HepG2 (cell line): ENCODE results near the gene ANKS3. TPM values are rescaled to one million over a fixed set of nuclear protein-coding genes. Genes with fewer than 3 reads are reported as not detected.

ENCODE experiments used
- AHDC1 ChIP-seq: sonication (generic); formaldehyde crosslinking; IDR thresholded peaks from 2 replicates; pipeline ENCODE4 v1.5.1; 2020; ENCODE audit warnings: mild to moderate bottlenecking, missing genetic modification reagents, borderline replicate concordance
- BORCS8-MEF2B ChIP-seq: sonication (generic); formaldehyde crosslinking; IDR thresholded peaks from 2 replicates; pipeline ENCODE4 v1.8.0; 2022; ENCODE audit warnings: mild to moderate bottlenecking, missing genetic modification reagents
- CEBPG ChIP-seq: IDR thresholded peaks from 2 replicates; pipeline ENCODE4 v1.6.1; 2016
- CREM ChIP-seq, 2 experiments: sonication (generic) in 1 of 2; formaldehyde crosslinking in 1 of 2; IDR thresholded peaks; 2 replicates each; pipeline versions ENCODE4 v1.4.0 to v1.6.1; 2016 to 2020; ENCODE audit warnings: antibody characterized with exemption in 1 of 2, mild to moderate bottlenecking in 1 of 2, missing genetic modification reagents in 1 of 2
- MED13 ChIP-seq: sonication (generic); formaldehyde crosslinking; IDR thresholded peaks from 2 replicates; pipeline ENCODE4 v1.5.0; 2020; ENCODE audit warnings: missing genetic modification reagents
- POLR2A ChIP-seq, 2 experiments: IDR thresholded peaks; 2 replicates each; pipeline ENCODE4 v1.6.1; 2011; ENCODE audit warnings: low read depth in 2 of 2, low read length in 2 of 2, mild to moderate bottlenecking in 1 of 2, moderate library complexity in 1 of 2; ENCODE audit not compliant: insufficient read depth in 1 of 2
- SKI ChIP-seq: fragments of 450-650 bp; IDR thresholded peaks from one replicate; pipeline ENCODE4 v1.6.1; 2018; ENCODE audit warnings: mild to moderate bottlenecking; ENCODE audit not compliant: partially characterized antibody
- SMC3 ChIP-seq: IDR thresholded peaks from 2 replicates; pipeline ENCODE4 v1.6.1; 2011; ENCODE audit warnings: low read length, improper control_type of control experiment
- SSRP1 ChIP-seq: IDR thresholded peaks from 2 replicates; pipeline ENCODE4 v1.6.1; 2016; ENCODE audit warnings: control low read depth
- YEATS4 ChIP-seq: sonication (generic); formaldehyde crosslinking; IDR thresholded peaks from 2 replicates; pipeline ENCODE4 v1.4.0; 2020; ENCODE audit warnings: missing genetic modification reagents, borderline replicate concordance
- ZBTB44 ChIP-seq: sonication (generic); formaldehyde crosslinking; IDR thresholded peaks from 2 replicates; pipeline ENCODE4 v1.4.0; 2020; ENCODE audit warnings: missing genetic modification reagents
- ZFAT ChIP-seq: sonication (generic); formaldehyde crosslinking; conservative IDR thresholded peaks from 2 replicates; pipeline ENCODE4 v1.8.1; 2023; ENCODE audit warnings: missing genetic modification reagents, inconsistent platforms
- ZFP41 ChIP-seq: sonication (generic); formaldehyde crosslinking; IDR thresholded peaks from 2 replicates; pipeline ENCODE4 v1.4.0; 2020; ENCODE audit warnings: mild to moderate bottlenecking, missing genetic modification reagents, borderline replicate concordance
- ZKSCAN5 ChIP-seq: sonication (generic); formaldehyde crosslinking; IDR thresholded peaks from 2 replicates; pipeline ENCODE4 v1.5.1; 2020; ENCODE audit warnings: mild to moderate bottlenecking, missing genetic modification reagents
- ZNF138 ChIP-seq: sonication (generic); formaldehyde crosslinking; IDR thresholded peaks from 2 replicates; pipeline ENCODE4 v1.5.0; 2020; ENCODE audit warnings: mild to moderate bottlenecking, low read depth, missing genetic modification reagents
- ZNF17 ChIP-seq: sonication (generic); formaldehyde crosslinking; IDR thresholded peaks from 2 replicates; pipeline ENCODE4 v1.5.0; 2020; ENCODE audit warnings: mild to moderate bottlenecking, missing genetic modification reagents
- ZNF331 ChIP-seq: sonication (generic); formaldehyde crosslinking; IDR thresholded peaks from 2 replicates; pipeline ENCODE4 v1.4.0; 2020; ENCODE audit warnings: missing genetic modification reagents
- ZNF549 ChIP-seq: sonication (generic); formaldehyde crosslinking; IDR thresholded peaks from 2 replicates; pipeline ENCODE4 v1.5.0; 2020; ENCODE audit warnings: missing genetic modification reagents
- ZNF710 ChIP-seq: sonication (generic); formaldehyde crosslinking; IDR thresholded peaks from 2 replicates; pipeline ENCODE4 v1.5.0; 2020; ENCODE audit warnings: mild to moderate bottlenecking, missing genetic modification reagents, borderline replicate concordance
- ZNF747 ChIP-seq: sonication (generic); formaldehyde crosslinking; IDR thresholded peaks from 2 replicates; pipeline ENCODE4 v1.8.1; 2023; ENCODE audit warnings: missing genetic modification reagents, mild to moderate bottlenecking, borderline replicate concordance
- polyA plus RNA-seq, 8 experiments: library from polyadenylated mRNA; depleted of rRNA in 3 of 8; stranded (reverse) in 7 of 8; unstranded in 1 of 8; fragments of >200 nt; fragmentation: Illumina TruSeq in 4 of 8; extraction: Trizol in 4 of 8; gene quantifications; 2 replicates each; pipeline versions ENCODE4 v1.2.1 to v1.2.3, GENCODE V29; 2011 to 2016; ENCODE audit warnings: low read depth in 4 of 8, missing spikeins in 1 of 8, mixed read lengths in 1 of 8; ENCODE audit not compliant: insufficient read depth in 1 of 8
- total RNA-seq, 5 experiments: library from RNA; depleted of rRNA; stranded (reverse); fragments of >200 nt; fragmentation: Illumina TruSeq; extraction: Trizol; gene quantifications; 2 replicates each; pipeline ENCODE4 v1.2.3, GENCODE V29; 2016; ENCODE audit warnings: low read depth in 1 of 5

Gene ANKS3
- total and polyA plus RNA-seq, 2 of the 13 experiments (the other 11 are each of a cell fraction or from before 2014, with no cell fraction given) = 11.4 to 15.9 TPM

DNA sequence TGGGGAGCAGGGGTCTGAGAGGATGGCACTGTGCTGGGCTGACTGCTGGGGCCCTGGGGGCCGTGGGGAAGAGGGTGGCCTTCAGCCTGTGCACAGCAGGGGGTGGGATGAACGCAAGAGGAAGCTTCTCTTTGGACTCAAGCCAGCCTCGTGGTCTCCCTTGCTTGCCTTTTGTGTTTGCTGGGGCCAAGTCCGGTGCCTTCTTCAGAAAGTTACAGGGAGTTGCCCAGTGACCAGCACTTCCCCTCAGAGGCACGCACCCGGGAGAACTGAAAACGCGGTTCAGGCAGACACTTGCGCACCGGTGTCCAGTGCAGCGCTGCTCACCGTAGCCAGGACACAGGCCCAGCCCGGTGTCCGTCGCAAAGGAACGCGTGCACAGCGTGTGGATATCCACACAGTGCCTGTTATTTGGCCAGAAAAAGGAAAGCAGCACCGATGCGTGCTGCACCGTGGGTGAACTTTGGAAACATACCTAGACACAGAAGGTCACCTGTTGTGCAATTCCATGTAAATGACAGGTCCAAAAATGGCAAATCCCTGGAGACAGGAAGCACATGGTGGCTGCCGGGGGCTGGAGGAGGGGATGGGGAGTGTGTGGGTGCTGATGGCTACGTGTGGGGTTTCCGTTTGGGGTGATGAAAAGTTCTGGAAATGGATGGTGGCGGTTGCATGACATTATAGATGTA lies 70.2 kb downstream of the ANKS3 start (continued):
- TF ChIP-seq AHDC1 (CRISPR knock-in tag) (peak; percentile 88), ZNF331 (CRISPR knock-in tag) (peak; percentile 84), BORCS8-MEF2B (peak; percentile 97), SMC3 (peak; percentile 16; the same call in 1 of the 2 replicates), YEATS4 (peak; percentile 97), CREM (IDR thresholded peaks at IDR 0.05) (peak; percentile 59; the same call in 1 of the 2 replicates), CREM (CRISPR knock-in tag; IDR thresholded peaks at IDR 0.05) (no peak), ZNF17 (no peak), ZFAT (CRISPR knock-in tag) (no peak; the same call in 1 of the 2 replicates), ZKSCAN5 (CRISPR knock-in tag) (peak; percentile 79; the same call in 1 of the 2 replicates), ZNF747 (CRISPR knock-in tag) (peak; percentile 96), SKI (peak; percentile 85), POLR2A (IDR thresholded peaks at IDR 0.05; ENCODE audit: insufficient read depth in 1 of 2, low read depth in 2 of 2, low read length in 2 of 2) (peak; percentile 63 to 88), ZNF138 (0 out of 2 replicates have a peak, but pooled peaks have one; percentile 56), SSRP1 (CRISPR knock-in tag) (no peak), ZBTB44 (CRISPR knock-in tag) (no peak), MED13 (peak; percentile 76; the same call in 1 of the 2 replicates), CEBPG (CRISPR knock-in tag) (peak; percentile 99), ZNF549 (CRISPR knock-in tag) (0 out of 2 replicates have a peak, but pooled peaks have one; percentile 17), ZFP41 (peak; percentile 83; the same call in 1 of the 2 replicates), ZNF710 (CRISPR knock-in tag) (peak; percentile 82)
